Upper lobe of left lung (tissue), 6 donors: ENCODE measurements around the gene SLC39A2. TPM values are rescaled to one million over a fixed set of nuclear protein-coding genes. Genes with fewer than 3 reads are reported as not detected.
"Not testable (repeated sequence)": the region's sequence is repeated elsewhere in the genome, so short reads cannot be mapped to it uniquely, and the experiment has no call there.

Source experiments
- ATAC-seq, 2 donors: fragments of 200-7000 bp; cut with Tn5 transposase; one replicate each; pipeline ENCODE4 v1.9.1; 2022; ENCODE audit warnings: mild to moderate bottlenecking in 2 of 2, moderate library complexity in 2 of 2; ENCODE audit not compliant: low FRiP score in 2 of 2
- DNase-seq, 2 donors: peaks; one replicate each; pipeline ENCODE4 v3.0.0-alpha.2; 2019 to 2020
- H3K27ac ChIP-seq, 4 donors: fragments of 200-600 bp; sonication (generic); one replicate each; pipeline ENCODE4 v1.5.1; 2016 to 2019
- H3K27me3 ChIP-seq, 4 donors: fragments of 200-600 bp; sonication (generic); one replicate each; pipeline ENCODE4 v1.5.1; 2017 to 2019
- H3K36me3 ChIP-seq, 4 donors: fragments of 200-600 bp; sonication (generic); one replicate each; pipeline ENCODE4 v1.5.1; 2016 to 2019
- H3K4me1 ChIP-seq, 4 donors: fragments of 200-600 bp; sonication (generic); one replicate each; pipeline ENCODE4 v1.5.1; 2018 to 2019
- H3K4me3 ChIP-seq, 4 donors: fragments of 200-600 bp; sonication (generic); one replicate each; pipeline ENCODE4 v1.5.1; 2017 to 2019; ENCODE audit warnings: mild to moderate bottlenecking in 2 of 4, moderate library complexity in 1 of 4
- H3K9me3 ChIP-seq, 4 donors: fragments of 200-600 bp; sonication (generic); one replicate each; pipeline ENCODE4 v1.5.1; 2018 to 2019
- CTCF ChIP-seq, 6 experiments: fragments of 450-650 bp in 4 of 6; fragments of 200-600 bp in 2 of 6; sonication (generic) in 2 of 6; IDR thresholded peaks; one replicate each; pipeline ENCODE4 v1.5.1; 2016 to 2019; ENCODE audit warnings: antibody characterized with exemption in 6 of 6
- EP300 ChIP-seq, 4 donors: sonication (generic); formaldehyde crosslinking; IDR thresholded peaks; one replicate each; pipeline ENCODE4 v1.5.1; 2017; ENCODE audit warnings: antibody characterized with exemption in 4 of 4, control low read depth in 2 of 4
- POLR2A ChIP-seq, 4 donors: fragments of 450-650 bp; IDR thresholded peaks; one replicate each; pipeline ENCODE4 v1.5.1; 2016 to 2017; ENCODE audit warnings: antibody characterized with exemption in 4 of 4, mild to moderate bottlenecking in 2 of 4
- POLR2AphosphoS5 ChIP-seq, 2 donors: sonication (generic); formaldehyde crosslinking; IDR thresholded peaks; one replicate each; pipeline ENCODE4 v1.5.1; 2017; ENCODE audit warnings: antibody characterized with exemption in 2 of 2
- WGBS, 2 donors: methylation state at CpG; one replicate each; pipeline ENCODE4 v1.1.5; 2017 to 2018; 5-methylcytosine and 5-hydroxymethylcytosine counted together
- total RNA-seq, 6 donors: library from RNA; depleted of rRNA in 4 of 6; stranded (reverse); fragments of >200 nt in 4 of 6; gene quantifications; one replicate each; pipeline versions ENCODE4 v1.1.0 to v1.2.1, GENCODE V29; 2016 to 2021
- donor health status: DM: no; HTN: no; CAD: no; lungs with moderate emphysema.
- donor health status: DM: no; HTN: yes; CAD: no; lungs with severe emphysema.

Gene SLC39A2
- total RNA-seq, 6 donors from 2014 or later = 0.30 TPM; not detected in 5

- ATAC-seq = peak in 1 of 2 donors; percentile 79
- no peaks in the 10 kb centered on the region for H3K27me3 ChIP-seq
- H3K4me3 ChIP-seq = no peak overlapping the region
- peaks cover 32 to 41% (median 34%) of the 10 kb centered on the region in 4 donors for H3K4me1 ChIP-seq
- TF ChIP-seq EP300 (IDR thresholded peaks at IDR 0.05) (no peak), POLR2A (IDR thresholded peaks at IDR 0.05) (no peak), POLR2AphosphoS5 (IDR thresholded peaks at IDR 0.05) (no peak), CTCF (IDR thresholded peaks at IDR 0.05) (peak in 5 of 6 experiments; percentile 37 to 63 (median 52))
- peak in 1 of 2 donors; percentile 36 for DNase-seq
- H3K36me3 ChIP-seq = no peaks in the 10 kb centered on the region
- H3K27ac ChIP-seq = peak overlapping the region; percentile 25 to 80 (median 66)
- H3K9me3 ChIP-seq = no peaks in the 10 kb centered on the region
- WGBS, 2 donors = 43% methylated on average over 8 of the region's 8 CpGs
Measured at GRCh38 chr14:21039585-21040369, 40.7 kb downstream of the SLC39A2 start.

- WGBS, 2 donors = 75 to 77% methylated on average over 8 of the region's 8 CpGs
Measured at GRCh38 chr14:21040370-21040925, 41.4 kb downstream of the SLC39A2 start.

GRCh38 chr14:21040941-21041340 is 41.8 kb downstream of the SLC39A2 start:
- H3K4me3 ChIP-seq, H3K27me3 ChIP-seq, DNase-seq, H3K36me3 ChIP-seq, ATAC-seq, H3K9me3 ChIP-seq: not testable (repeated sequence)
- 78 to 84% methylated on average over 3 of the region's 3 CpGs for WGBS, 2 donors
- Histone ChIP-seq H3K27ac (peak overlapping the region in 1 of 4 donors; percentile 11), H3K4me1 (peaks cover 32 to 41% (median 34%) of the 10 kb centered on the region in 4 donors)

More at GRCh38 chr14:21040370-21040925, 41.4 kb downstream of the SLC39A2 start:
- Histone ChIP-seq H3K9me3 (no peaks in the 10 kb centered on the region), H3K27me3 (no peaks in the 10 kb centered on the region), H3K36me3 (no peaks in the 10 kb centered on the region), H3K4me3 (no peak overlapping the region), H3K4me1 (peaks cover 32 to 41% (median 34%) of the 10 kb centered on the region in 4 donors), H3K27ac (no peak overlapping the region)
- no peak for ATAC-seq
- no peak for DNase-seq
- TF ChIP-seq EP300 (IDR thresholded peaks at IDR 0.05) (no peak), POLR2AphosphoS5 (IDR thresholded peaks at IDR 0.05) (no peak), CTCF (IDR thresholded peaks at IDR 0.05) (peak in 1 of 6 experiments; percentile 10)

GRCh38 chr14:21041676-21042433 is 42.8 kb downstream of the SLC39A2 start, which contains the start of gene RNASE7:
TSS of gene RNASE7 (plus strand) at chr14:21042362. CDS start at chr14:21042993, 631 bp downstream.
- ATAC-seq (no peak), DNase-seq (no peak)
- TF ChIP-seq POLR2A (IDR thresholded peaks at IDR 0.05) = no peak
- peak in 1 of 2 donors; percentile 32 for TF ChIP-seq POLR2AphosphoS5 (IDR thresholded peaks at IDR 0.05)
- no peak for TF ChIP-seq CTCF (IDR thresholded peaks at IDR 0.05)
- no peak for TF ChIP-seq EP300 (IDR thresholded peaks at IDR 0.05)
- H3K36me3 ChIP-seq = no peaks in the 10 kb centered on the region
- H3K9me3 ChIP-seq = no peaks in the 10 kb centered on the region
- peaks cover 32 to 41% (median 34%) of the 10 kb centered on the region in 4 donors for H3K4me1 ChIP-seq
- no peaks in the 10 kb centered on the region for H3K27me3 ChIP-seq
- H3K27ac ChIP-seq = peak within 1 kb of the TSS in 2 of 4 donors; percentile 40 to 70
- whole genome bisulfite sequencing, 2 donors = 66 to 68% methylated on average over 11 of the region's 11 CpGs
- no peak within 1 kb of the TSS for H3K4me3 ChIP-seq

- no peaks in the 10 kb centered on the region for H3K36me3 ChIP-seq
- H3K9me3 ChIP-seq = no peaks in the 10 kb centered on the region
- peaks cover 36 to 49% (median 41%) of the 10 kb centered on the region in 4 donors for H3K4me1 ChIP-seq
- no peak for DNase-seq
- H3K27me3 ChIP-seq = no peaks in the 10 kb centered on the region
- TF ChIP-seq POLR2A (IDR thresholded peaks at IDR 0.05) (no peak), EP300 (IDR thresholded peaks at IDR 0.05) (no peak), POLR2AphosphoS5 (IDR thresholded peaks at IDR 0.05) (no peak), CTCF (IDR thresholded peaks at IDR 0.05) (no peak)
- peak overlapping the region in 2 of 4 donors; percentile 40 to 70 for H3K27ac ChIP-seq
- ATAC-seq = no peak
- no peak overlapping the region for H3K4me3 ChIP-seq
- 49 to 67% methylated on average over 8 of the region's 8 CpGs for WGBS, 2 donors
Measured at GRCh38 chr14:21042918-21043317, 43.8 kb downstream of the SLC39A2 start.
